Central memory CD8-positive, alpha-beta T cell (primary cell): ENCODE results near the gene PPP1R13B.

ENCODE experiments used
- ATAC-seq: fragments of 150-1000 bp; cut with Tn5 transposase; replicated peaks from 2 replicates; pipeline ENCODE4 v1.10.0; 2022; ENCODE audit warnings: mild to moderate bottlenecking, moderate FRiP score, moderate number of reproducible peaks; ENCODE audit not compliant: poor library complexity, severe bottlenecking; ENCODE audit errors: extremely low read depth
- DNase-seq, 2 donors: peaks; one replicate each; pipeline ENCODE4 v3.0.0; 2021; ENCODE audit warnings: low spot score in 2 of 2
- H3K27ac Mint-ChIP-seq: one replicate; pipeline ENCODE4 v1.8.0; 2022; ENCODE audit warnings: low read depth, mild to moderate bottlenecking, moderate library complexity, mixed read lengths
- H3K27me3 Mint-ChIP-seq: one replicate; pipeline ENCODE4 v1.8.0; 2022; ENCODE audit warnings: mixed read lengths
- H3K36me3 Mint-ChIP-seq: one replicate; pipeline ENCODE4 v1.8.0; 2022; ENCODE audit warnings: mild to moderate bottlenecking, moderate library complexity, mixed read lengths; ENCODE audit not compliant: insufficient read depth
- H3K4me1 Mint-ChIP-seq: one replicate; pipeline ENCODE4 v1.8.0; 2022; ENCODE audit warnings: mixed read lengths
- H3K4me3 Mint-ChIP-seq: one replicate; pipeline ENCODE4 v1.8.0; 2022; ENCODE audit warnings: mild to moderate bottlenecking, moderate library complexity, mixed read lengths
- H3K9me3 Mint-ChIP-seq: one replicate; pipeline ENCODE4 v1.8.0; 2022; ENCODE audit warnings: mixed read lengths

The PPP1R13B gene

DNA sequence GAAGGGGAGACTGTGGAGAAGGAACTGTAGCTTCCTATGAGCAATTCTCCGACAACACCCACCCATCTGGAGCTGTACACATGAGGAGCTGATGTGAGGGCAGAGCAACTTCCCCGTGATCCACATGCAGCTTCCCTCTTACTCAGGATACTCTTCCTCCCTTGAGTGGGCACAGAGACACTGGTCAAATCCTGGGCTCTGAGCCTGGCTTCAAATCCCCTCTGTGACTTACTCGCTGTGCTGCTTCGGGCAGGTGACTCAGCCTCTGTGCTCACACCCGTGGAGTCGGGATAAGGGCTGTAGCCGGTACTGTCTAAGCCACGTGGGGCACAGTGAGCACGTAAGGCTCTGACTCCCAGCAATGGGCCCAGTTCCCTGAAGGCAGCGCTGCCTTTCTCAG lies 100.7 kb downstream of the PPP1R13B start:
- H3K4me1 Mint-ChIP-seq = peaks cover 12% of the 10 kb centered on the region
- no peaks in the 10 kb centered on the region for H3K9me3 Mint-ChIP-seq
- no peak overlapping the region for H3K27ac Mint-ChIP-seq
- ATAC-seq (no peak), DNase-seq (no peak)
- no peak overlapping the region for H3K4me3 Mint-ChIP-seq
- no peaks in the 10 kb centered on the region for H3K27me3 Mint-ChIP-seq
- peaks cover 9% of the 10 kb centered on the region for H3K36me3 Mint-ChIP-seq

DNA sequence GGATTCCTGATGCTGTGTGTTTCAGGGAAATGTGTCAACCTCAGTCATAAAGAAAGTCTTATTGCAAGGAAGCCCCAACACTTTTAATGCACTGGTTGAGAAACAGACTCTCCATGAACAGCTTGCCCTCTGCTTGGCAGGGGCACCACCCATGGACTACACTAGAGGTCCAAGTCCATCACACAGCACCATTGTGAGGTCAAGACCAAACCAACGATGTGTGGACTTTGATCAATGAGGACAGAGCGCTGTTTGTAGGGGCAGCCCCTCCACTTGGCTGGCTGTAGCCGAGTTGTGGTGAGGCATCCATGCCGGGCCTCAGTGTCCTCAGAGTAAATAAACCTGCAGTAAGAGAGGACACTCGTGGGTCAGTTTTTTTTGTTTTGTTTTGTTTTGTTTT lies 102.0 kb downstream of the PPP1R13B start:
- Mint-ChIP-seq H3K4me3 (no peak overlapping the region), H3K27me3 (no peaks in the 10 kb centered on the region), H3K4me1 (peaks cover 12% of the 10 kb centered on the region), H3K27ac (no peak overlapping the region), H3K9me3 (no peaks in the 10 kb centered on the region), H3K36me3 (peaks cover 9% of the 10 kb centered on the region)
- DNase-seq = no peak
- ATAC-seq = no peak

DNA sequence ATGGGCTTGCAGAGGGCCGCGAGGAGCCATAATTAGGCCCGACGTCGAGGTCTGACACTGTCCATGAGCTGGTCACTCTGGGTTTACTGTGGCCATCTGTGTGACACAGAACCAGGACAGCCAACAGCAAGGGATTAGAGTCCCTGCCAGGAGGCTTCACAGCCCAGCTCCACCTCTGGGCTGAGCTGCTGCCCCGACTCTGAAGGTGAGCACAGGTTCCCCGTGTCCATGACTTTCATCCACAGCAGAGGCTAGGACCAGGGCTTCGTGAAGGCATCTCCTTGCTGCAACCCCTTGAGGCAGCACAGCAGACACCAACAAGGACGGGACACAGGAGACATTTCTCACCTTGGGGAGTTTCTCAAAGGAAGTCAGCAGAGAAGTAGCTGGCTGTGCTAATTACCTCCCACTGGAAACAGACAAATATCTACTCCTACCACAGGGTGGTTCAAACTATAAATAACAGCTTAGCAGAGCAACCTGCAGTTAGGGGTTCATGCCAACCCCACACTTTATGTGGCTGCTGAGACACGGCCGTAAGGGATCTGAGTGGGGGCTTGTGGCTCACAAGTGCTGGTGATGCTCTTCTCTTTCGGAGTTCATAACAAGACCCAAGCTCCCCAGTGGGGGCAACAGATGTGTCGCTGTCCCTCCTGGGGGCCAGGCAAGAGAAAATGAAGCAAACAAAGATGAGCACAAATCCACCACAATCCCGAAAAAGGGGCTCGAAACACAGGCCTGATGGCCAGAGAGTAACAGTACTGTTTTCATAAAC lies 102.6 kb downstream of the PPP1R13B start:
- H3K27ac Mint-ChIP-seq = no peak overlapping the region
- ATAC-seq = no peak
- peaks cover 12% of the 10 kb centered on the region for H3K4me1 Mint-ChIP-seq
- no peak for DNase-seq
- peaks cover 9% of the 10 kb centered on the region for H3K36me3 Mint-ChIP-seq
- no peak overlapping the region for H3K4me3 Mint-ChIP-seq
- H3K9me3 Mint-ChIP-seq = no peaks in the 10 kb centered on the region
- no peaks in the 10 kb centered on the region for H3K27me3 Mint-ChIP-seq

DNA sequence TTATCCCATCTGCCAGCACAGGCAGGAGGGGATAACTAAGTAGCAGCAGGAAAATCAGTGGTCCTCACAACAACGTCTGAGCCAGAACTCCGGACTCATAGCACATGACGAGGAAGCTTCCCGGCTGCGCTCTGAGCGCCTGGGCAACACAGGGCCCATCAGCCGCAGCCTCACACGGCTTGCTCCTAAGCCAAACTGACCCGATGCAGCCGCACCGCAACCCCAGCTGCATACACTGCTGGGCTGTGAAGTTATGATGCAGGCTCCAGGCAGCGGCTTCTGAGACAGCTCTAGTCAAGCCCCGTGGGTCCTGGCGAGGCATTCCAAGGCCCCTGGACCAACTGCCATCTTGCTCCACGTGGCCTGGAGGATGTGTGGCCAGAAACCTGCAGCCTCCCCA lies 103.7 kb downstream of the PPP1R13B start:
- no peaks in the 10 kb centered on the region for H3K27me3 Mint-ChIP-seq
- peaks cover 11% of the 10 kb centered on the region for H3K36me3 Mint-ChIP-seq
- no peak overlapping the region for H3K27ac Mint-ChIP-seq
- no peak for DNase-seq
- H3K9me3 Mint-ChIP-seq = no peaks in the 10 kb centered on the region
- ATAC-seq = no peak
- H3K4me1 Mint-ChIP-seq = peaks cover 10% of the 10 kb centered on the region
- no peak overlapping the region for H3K4me3 Mint-ChIP-seq

DNA sequence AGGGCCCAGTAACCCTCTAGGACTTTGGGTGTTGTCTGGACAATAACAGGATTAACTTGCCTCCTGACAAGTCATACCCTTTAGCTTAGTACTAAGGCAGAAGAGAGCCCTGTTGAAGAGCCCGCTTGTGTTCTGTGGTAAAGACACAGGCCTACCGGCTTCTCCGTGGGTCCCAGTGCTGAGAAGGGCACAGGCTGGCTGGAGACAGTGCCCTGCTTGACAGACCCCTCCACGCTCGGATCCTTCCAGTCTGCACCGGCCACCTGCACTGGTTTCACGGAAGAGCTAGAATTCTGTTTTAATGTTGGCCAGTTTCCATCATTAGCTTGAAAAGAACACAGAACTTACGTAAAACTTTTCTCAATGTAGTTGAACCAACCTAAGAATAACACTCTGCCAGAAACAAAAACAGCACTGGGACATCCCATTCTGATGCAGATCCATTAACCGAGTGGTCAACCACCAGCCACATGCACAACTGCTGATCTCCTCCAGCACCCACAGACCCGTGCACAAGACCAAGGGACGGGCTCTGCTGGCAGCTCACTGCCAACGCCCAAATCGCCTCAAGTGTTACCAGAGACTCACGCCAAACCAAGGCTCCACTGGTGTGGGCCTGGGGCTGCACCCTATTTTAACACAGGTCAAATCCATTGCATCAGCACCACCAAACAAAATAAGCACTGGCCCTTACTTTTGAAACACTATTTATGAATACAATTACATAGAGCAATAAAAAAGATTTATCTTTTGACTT lies 104.7 kb downstream of the PPP1R13B start:
- no peak for DNase-seq
- H3K4me3 Mint-ChIP-seq = no peak overlapping the region

DNA sequence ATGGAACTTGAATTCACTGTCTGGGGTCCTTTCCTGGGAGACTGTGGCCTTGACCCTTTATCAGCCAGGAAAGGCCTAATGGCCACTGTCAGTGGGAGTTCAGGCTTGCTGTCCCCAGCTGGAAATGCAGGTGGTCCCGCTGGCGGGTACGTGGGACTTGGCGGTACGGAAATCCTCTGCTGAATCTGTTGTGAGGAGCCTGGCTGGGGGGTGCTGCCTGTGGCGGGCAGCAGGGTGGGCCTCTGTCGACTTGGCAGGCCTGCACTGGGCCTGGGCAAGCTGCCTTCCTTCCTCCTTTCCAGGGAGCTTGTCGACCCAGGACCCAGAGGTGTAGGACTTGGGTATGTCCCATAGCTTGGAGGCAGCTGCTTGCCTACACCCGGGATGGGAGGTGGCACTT lies 105.5 kb downstream of the PPP1R13B start:
- no peak for ATAC-seq
- Mint-ChIP-seq H3K27ac (no peak overlapping the region), H3K9me3 (no peaks in the 10 kb centered on the region), H3K36me3 (peaks cover 10% of the 10 kb centered on the region), H3K4me1 (no peaks in the 10 kb centered on the region), H3K27me3 (no peaks in the 10 kb centered on the region), H3K4me3 (no peak overlapping the region)
- DNase-seq = no peak

More for the DNA sequence above, 104.7 kb downstream of the PPP1R13B start:
- peaks cover under 1% of the 10 kb centered on the region for H3K4me1 Mint-ChIP-seq
- H3K27me3 Mint-ChIP-seq = no peaks in the 10 kb centered on the region
- H3K27ac Mint-ChIP-seq = no peak overlapping the region
- no peaks in the 10 kb centered on the region for H3K9me3 Mint-ChIP-seq
- peaks cover 7% of the 10 kb centered on the region for H3K36me3 Mint-ChIP-seq
- no peak for ATAC-seq

DNA sequence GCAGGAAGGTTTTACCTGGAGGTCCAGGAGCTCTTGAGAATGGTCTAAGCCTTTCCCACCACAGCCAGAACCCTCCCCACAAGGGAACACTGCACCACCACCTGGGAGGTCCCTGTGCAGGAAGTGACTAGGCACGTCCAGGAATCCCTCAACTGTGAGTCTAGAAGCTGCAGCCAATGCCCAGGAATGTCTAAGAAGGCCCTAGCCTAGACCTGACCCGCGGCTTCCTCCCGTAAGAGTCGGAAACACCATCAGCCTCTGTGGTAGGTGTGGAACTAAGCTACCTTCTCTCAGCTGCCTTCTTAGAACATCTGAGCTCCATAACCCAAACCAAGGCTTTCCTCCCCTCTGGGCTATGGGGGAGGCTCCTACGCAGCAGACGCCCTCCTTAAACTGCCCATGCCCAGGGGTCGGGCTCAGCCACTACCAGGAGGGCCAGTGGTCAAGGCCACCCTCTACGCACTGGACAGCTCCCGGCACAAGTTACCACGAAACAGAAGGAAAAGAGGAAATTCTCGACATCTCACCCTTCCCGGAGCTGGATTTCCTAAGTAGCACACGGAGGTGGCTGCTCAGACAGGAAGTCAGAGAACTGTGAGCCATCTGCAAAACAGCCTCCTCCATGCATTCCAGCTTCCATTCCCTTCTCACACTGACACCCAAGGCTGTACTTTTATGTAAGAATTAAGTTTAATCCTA lies 106.2 kb downstream of the PPP1R13B start:
- Mint-ChIP-seq H3K4me1 (no peaks in the 10 kb centered on the region), H3K9me3 (no peaks in the 10 kb centered on the region)
- DNase-seq = no peak

DNA sequence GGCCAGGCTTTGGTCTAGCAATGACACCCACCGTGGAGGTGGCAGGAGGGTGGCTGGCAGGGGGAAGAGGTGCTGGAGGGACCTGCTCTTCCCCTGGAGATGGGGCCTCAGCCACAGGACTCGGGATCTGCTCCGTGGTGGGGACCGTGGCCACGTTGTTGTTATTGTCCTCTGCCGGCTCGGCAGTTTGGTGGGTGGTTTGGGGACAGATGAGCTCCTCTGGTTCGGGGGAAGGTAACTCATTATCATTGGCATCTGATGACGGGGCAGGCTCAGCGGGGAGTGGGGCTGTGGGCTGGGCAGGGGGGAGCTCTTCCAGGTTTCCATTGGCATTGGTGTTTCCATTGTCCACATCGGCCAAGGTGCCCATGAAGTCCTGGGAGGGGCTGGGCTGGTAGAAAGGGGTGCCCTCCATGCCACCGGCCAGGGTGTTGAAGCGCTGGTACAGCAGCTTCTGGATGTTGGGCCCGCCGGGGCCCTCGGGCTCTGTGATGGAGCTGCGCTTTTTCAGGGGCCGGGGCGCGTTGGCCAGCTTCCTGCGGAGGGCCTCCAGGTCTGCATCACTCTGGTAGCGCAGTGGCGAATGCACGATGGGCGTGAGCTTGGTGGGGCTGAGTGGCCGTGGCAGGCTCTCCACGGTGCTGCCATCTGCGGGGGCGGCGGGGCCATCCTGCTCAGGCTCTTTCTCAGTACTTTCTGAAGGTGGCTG lies 107.4 kb downstream of the PPP1R13B start:
- Mint-ChIP-seq H3K4me1 (no peaks in the 10 kb centered on the region), H3K36me3 (peaks cover 11% of the 10 kb centered on the region), H3K9me3 (no peaks in the 10 kb centered on the region), H3K4me3 (no peak overlapping the region), H3K27ac (no peak overlapping the region), H3K27me3 (no peaks in the 10 kb centered on the region)
- ATAC-seq (no peak), DNase-seq (no peak)

More for the DNA sequence above, 106.2 kb downstream of the PPP1R13B start:
- Mint-ChIP-seq H3K36me3 (peaks cover 10% of the 10 kb centered on the region), H3K27me3 (no peaks in the 10 kb centered on the region), H3K27ac (no peak overlapping the region), H3K4me3 (no peak overlapping the region)
- ATAC-seq = no peak

DNA sequence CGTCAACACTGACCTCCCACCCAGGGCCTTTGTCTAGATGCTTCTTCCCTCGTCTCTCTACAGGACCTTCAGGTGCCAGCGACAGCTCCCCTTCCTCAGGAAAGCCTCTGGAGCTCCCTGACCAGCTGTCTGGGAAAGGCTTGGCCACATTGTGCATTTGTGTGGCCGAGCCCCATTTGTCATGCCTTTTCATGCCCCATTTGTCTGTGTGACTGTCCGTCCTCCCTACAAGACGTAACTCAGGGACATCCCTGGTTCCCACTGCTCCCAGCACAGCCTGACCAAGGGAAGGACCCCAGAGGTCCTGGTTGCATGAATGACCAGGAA lies 107.9 kb downstream of the PPP1R13B start:
- peaks cover 12% of the 10 kb centered on the region for H3K36me3 Mint-ChIP-seq
- ATAC-seq = no peak

DNA sequence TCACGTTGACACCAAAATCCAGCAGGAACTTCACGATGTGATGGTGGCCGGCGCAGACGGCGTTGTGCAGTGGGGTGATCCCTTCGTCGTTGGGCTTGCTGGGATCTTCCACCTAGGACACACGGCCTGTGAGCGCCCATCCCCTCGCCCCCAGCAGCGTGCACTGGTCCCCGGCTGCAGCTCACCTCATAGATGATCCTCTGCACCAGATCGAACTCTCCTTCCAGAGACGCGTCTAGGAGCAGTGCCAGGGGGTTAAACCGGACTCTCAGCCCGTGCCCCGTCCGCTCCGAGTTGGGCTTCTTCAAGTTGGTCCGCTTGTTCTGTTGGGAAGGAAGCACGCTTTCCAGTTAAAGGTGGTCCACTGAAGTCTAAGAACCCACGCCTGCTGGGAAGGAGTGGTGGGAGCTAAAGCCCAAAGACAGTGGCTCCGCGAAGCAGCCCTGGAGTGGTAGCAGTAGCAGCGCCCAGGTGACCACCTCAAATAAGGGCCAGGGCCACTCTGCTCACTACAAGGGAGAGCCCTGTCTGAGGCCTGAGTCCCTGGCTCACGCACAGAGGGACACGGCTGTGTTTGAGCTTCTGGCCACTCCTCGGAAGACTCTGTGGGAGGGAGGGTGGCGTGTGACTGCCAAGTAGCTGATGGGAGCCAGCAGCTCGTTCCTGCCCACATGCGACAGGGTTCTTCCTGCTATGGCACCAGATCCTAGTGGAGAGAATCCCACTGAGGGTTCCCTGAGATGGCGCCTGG lies 108.5 kb downstream of the PPP1R13B start:
- no peak overlapping the region for H3K27ac Mint-ChIP-seq
- no peaks in the 10 kb centered on the region for H3K9me3 Mint-ChIP-seq
- ATAC-seq (no peak), DNase-seq (no peak)
- H3K4me3 Mint-ChIP-seq = no peak overlapping the region
- no peaks in the 10 kb centered on the region for H3K4me1 Mint-ChIP-seq
- peaks cover 13% of the 10 kb centered on the region for H3K36me3 Mint-ChIP-seq
- no peaks in the 10 kb centered on the region for H3K27me3 Mint-ChIP-seq

More for the DNA sequence above, 107.9 kb downstream of the PPP1R13B start:
- Mint-ChIP-seq H3K9me3 (no peaks in the 10 kb centered on the region), H3K4me3 (no peak overlapping the region), H3K4me1 (no peaks in the 10 kb centered on the region), H3K27ac (no peak overlapping the region), H3K27me3 (no peaks in the 10 kb centered on the region)
- DNase-seq = no peak

DNA sequence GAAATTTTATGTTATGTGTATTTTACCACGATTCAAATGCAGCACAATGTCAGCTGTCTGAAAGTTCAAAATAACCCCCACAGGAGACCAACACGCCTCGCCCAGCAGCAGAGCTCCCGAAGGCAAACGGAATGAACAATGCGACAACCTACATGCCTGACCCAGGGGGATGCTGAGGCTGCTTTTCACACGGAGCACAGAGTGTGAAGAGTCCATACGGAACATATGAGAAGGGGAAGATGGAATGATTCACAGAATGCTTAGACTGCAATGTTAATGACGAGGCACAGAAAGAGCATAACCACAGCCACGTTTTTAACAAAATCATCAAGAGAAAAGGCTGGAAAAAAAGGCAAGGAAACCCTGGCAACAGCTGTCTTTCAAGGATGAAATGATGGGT lies 109.2 kb downstream of the PPP1R13B start:
- H3K27me3 Mint-ChIP-seq = no peaks in the 10 kb centered on the region
- no peak overlapping the region for H3K27ac Mint-ChIP-seq
- ATAC-seq (no peak), DNase-seq (no peak)
- no peak overlapping the region for H3K4me3 Mint-ChIP-seq
- peaks cover 13% of the 10 kb centered on the region for H3K36me3 Mint-ChIP-seq
- no peaks in the 10 kb centered on the region for H3K4me1 Mint-ChIP-seq
- H3K9me3 Mint-ChIP-seq = no peaks in the 10 kb centered on the region
